Lower leg skin (tissue), 3 donors: Measurements from ENCODE around the gene LCN15.

Source experiments
- CTCF ChIP-seq, 3 donors: fragments of 450-650 bp; IDR thresholded peaks; one replicate each; pipeline ENCODE4 v1.5.1; 2016; ENCODE audit warnings: antibody characterized with exemption in 3 of 3, mild to moderate bottlenecking in 3 of 3, moderate library complexity in 2 of 3
- POLR2A ChIP-seq, 2 donors: fragments of 450-650 bp; IDR thresholded peaks; one replicate each; pipeline ENCODE4 v1.6.1; 2016 to 2017; ENCODE audit warnings: antibody characterized with exemption in 2 of 2, mild to moderate bottlenecking in 1 of 2, moderate library complexity in 1 of 2

- no peak for TF ChIP-seq CTCF (IDR thresholded peaks at IDR 0.05)
- no peak for TF ChIP-seq POLR2A (IDR thresholded peaks at IDR 0.05)
These were observed 7.5 kb downstream of the LCN15 start for GRCh38 chr9:136756836-136757235.
